Suppressor macrophage (primary cell): ENCODE results near the gene LIMK2.
"Not testable (repeated sequence)": the region's sequence is repeated elsewhere in the genome, so short reads cannot be mapped to it uniquely, and the experiment has no call there.

ENCODE experiments used
- DNase-seq, 4 experiments: peaks; one replicate each; pipeline ENCODE4 v3.0.0-alpha.2; 2020 to 2022
- total RNA-seq, 17 experiments: gene quantifications; one replicate each; lab custom pipeline; 2026; ENCODE audit warnings: mixed read lengths in 6 of 17, inconsistent platforms in 3 of 17; lab: John Stamatoyannopoulos, UW

LIMK2 gene
- total RNA-seq: 9.8 to 150 (median 20.6) reads per million in 17 experiments

DNA sequence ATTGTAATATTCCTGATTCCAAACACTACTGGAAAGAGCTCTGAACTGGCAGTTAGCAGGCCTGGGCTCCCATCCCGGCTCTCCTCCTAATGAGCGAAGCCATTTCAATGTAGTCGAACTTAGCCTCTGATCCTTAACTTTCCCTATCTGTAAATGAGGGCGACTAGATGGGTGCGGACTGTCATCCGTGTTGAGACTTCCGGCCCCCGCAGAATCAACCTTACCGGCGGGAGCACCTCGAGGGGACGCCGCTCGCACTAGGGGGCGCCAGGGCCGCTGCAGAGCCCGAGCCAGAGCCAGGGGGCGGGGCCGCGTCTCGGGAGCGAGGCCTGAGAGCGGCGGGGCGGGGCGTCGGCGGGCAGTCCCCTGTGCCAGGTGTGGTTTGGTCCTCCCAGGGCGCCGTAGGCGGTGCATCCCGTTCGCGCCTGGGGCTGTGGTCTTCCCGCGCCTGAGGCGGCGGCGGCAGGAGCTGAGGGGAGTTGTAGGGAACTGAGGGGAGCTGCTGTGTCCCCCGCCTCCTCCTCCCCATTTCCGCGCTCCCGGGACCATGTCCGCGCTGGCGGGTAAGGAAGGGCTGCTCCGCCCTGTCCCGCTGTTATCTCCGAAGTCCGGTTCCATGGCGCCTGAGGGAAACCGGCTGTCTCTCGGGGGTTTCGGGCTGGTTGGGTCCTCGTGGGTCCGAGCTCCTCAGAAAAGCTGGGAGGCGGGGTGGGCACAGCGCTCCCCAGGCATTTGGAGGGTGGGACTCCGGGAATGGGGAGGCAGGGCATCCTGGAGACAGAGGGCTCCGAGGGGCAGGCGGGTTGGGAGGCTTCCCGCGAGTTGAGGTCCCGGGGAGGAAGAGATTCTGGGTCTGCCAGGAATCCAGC lies at the start of gene LIMK2:
TSS of gene LIMK2 (plus strand) at position 437 of the 869 bp plus-strand sequence. CDS start at position 548, 111 bp downstream.
- peak; percentile 89 to 97 (median 92) for DNase-seq

DNA sequence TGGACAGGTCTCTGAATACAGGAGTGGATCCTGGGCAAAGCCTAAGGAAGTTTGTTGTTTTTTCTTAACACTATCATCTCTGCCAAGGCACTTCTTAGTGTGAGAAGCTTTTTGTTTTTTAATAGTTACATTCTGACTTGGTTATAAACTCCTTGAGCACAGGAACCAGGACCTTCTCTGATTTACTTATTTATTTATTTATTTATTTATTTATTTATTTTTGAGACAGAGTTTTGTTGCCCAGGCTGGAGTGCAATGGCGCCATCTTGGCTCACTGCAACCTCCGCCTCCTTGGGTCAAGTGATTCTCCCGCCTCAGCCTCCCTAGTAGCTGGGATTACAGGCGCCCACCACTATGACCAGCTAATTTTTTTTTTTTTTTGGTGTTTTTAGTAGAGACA lies 41.1 kb upstream of the LIMK2 start:
- DNase-seq: no peak

DNA sequence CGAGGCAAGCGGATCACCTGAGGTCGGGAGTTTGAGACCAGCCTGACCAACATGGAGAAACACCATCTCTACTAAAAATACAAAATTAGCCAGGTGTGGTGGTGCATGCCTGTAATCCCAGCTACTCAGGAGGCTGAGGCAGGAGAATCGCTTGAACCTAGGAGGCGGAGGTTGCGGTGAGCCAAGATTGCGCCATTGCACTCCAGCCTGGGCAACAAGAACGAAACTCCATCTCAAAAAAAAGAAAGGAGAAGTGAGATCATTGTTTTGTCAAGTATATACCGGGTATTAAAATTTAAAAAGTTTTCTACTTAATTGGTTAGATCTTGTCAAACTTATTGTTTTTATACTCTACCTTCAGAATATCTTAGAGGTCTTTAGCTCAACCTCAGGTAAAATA lies 40.4 kb upstream of the LIMK2 start:
- DNase-seq: peak in 2 of 4 experiments; percentile 41 to 43

DNA sequence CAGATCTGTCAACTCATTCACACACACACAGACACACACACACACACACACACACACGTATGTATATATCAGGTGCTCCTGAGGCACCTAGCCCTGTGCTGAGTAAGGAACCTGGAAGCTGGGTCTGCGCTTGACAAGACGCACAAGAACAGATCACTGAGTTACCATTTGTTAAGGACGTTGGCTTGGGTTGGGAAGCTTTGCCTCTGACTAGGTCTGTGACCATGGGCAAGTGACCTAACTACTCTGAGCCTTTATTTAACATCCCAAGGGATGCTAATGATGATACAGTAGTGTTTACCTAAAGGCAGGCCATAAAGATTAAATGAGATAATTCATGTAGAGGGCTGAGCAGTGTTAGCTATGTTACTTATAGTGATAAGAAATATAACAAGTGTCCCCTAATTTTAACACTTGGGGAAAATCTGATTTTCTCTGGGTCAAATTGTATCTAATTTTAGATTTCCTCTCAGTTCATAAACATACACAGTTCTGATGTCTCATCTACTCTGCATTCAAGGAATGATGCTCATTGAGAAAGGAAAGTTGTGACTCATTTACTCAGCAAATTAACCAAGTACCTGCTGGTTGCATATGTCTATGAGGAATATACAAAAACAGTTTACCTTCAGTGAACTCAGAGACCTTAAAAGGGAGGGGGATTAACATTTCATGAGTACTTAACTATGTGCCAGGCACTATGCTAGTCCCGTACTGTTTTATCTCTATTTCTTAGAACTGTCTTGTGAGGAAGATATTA lies 38.5 kb upstream of the LIMK2 start:
- DNase-seq: no peak

DNA sequence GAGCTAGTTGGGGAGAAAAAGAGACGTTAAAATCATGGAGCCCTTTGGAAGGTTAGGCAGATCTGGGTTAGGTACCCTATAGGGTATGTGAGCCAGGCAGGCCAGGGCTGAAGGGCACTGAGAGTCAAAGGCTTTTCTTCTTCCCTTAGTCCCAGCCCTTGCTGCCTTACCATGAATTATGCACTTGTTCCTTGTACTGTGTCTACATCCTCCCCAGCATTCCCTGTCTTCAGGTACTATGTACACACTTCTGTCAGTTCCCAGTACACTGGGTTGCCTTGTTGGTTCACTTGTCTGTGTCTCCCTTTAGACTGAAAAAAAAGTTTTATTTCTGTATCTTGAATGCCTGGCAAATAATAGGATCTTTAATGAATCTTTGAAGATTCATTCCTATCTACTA lies 35.2 kb upstream of the LIMK2 start:
- no peak for DNase-seq

GRCh38 chr22:31177420-31178162 lies 34.5 kb upstream of the LIMK2 start:
- DNase-seq: no peak

GRCh38 chr22:31178859-31179258 lies 33.2 kb upstream of the LIMK2 start:
- no peak for DNase-seq

GRCh38 chr22:31179345-31179744 lies 32.8 kb upstream of the LIMK2 start:
- no peak for DNase-seq

- no peak for DNase-seq
Measured at GRCh38 chr22:31184015-31184414, 28.1 kb upstream of the LIMK2 start.

DNA sequence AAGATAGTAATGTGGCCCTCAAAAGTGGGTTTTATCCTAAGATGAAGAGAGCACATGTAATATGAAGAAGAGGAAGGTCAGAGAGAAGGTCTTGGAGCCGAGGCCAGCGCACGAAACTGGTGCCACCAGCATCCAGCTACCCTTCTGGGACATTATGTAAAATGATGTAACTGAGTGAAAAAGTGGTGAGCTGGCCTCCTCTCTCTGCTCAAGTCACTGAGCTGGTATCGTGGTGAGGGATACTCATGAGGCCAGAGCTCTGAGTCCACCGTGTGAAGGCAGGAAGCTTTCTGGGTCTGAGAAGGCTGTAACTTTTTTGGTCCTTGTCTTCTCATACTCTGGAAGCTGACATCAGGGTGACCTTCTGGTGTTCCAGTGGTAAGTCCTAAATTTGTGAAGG lies 27.0 kb upstream of the LIMK2 start:
- DNase-seq: no peak

- no peak for DNase-seq
Measured at GRCh38 chr22:31187627-31188026, 24.5 kb upstream of the LIMK2 start.

- DNase-seq: no peak
Measured at GRCh38 chr22:31192513-31192912, 19.6 kb upstream of the LIMK2 start.

GRCh38 chr22:31193092-31193491 lies 19.0 kb upstream of the LIMK2 start:
- no peak for DNase-seq

DNA sequence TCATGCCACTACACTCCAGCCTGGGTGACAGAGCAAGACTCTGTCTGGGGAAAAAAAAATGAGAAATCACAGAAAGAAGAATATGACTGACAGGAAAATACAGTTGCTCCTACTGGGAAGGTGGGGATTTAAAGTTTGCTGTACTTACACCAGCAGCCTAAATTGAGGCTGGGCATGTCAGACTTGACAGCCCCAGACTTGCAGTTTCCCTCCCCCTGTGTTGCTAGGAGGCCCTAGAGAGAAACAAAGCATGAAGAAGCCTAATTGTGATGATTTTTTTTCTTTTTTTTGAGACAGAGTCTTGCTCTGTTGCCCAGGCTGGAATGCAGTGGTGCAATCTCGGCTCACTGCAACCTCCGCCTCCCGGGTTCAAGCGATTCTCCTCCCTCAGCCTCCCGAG lies 17.4 kb upstream of the LIMK2 start:
- DNase-seq: not testable (repeated sequence)

DNA sequence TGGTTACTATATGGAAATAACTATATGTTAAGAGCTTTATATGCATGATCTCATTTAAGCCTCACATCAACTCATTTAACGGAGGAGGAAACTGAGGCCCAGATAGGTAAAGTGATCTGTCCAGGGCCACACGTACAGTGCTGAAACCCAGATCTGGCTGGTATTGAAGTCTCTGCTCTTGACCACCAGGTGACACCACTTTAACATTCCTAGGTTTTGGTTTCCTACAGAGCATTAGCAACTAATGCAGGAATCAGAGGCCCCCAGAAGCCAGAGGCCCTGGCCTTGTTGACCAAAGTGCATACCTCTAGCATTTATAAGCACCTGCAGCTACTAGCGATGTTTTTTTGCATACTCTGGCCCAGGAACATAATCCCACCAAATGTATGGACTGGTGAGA lies 12.9 kb upstream of the LIMK2 start:
- DNase-seq: peak in 2 of 4 experiments; percentile 13 to 14

- peak; percentile 33 to 62 (median 54) for DNase-seq
Measured at GRCh38 chr22:31204352-31204984, 7.6 kb upstream of the LIMK2 start.

- not testable (repeated sequence) for DNase-seq
Measured at GRCh38 chr22:31205059-31205458, 7.0 kb upstream of the LIMK2 start.

- not testable (repeated sequence) for DNase-seq
Measured at GRCh38 chr22:31206460-31206859, 5.6 kb upstream of the LIMK2 start.

- no peak for DNase-seq
Measured at GRCh38 chr22:31206896-31207687, 5.0 kb upstream of the LIMK2 start.

GRCh38 chr22:31210556-31211421 lies 1.3 kb upstream of the LIMK2 start:
- peak; percentile 57 to 83 (median 62) for DNase-seq

DNA sequence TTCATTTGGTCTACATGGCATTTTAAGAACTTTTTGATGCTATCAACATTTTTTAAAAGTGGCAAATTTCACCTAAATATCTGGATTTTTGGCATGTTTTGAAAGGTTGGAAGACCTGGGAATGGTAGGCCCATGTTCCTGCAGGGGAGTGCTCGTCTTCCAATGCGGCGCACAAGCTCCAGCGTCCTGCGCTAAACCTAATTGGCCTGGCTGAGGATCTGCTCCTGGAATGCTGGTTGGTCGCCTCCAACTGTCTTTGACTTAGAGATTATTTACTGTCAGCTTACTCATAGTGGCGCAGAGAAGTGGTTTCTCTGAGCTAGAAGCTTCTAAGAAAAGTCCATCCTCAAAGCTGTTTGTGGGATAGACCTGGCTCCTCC lies 626 bp upstream of the LIMK2 start:
- DNase-seq: no peak
